ENCODE results near the gene FCGR1A. TPM values are rescaled to one million over a fixed set of nuclear protein-coding genes. Genes with fewer than 3 reads are reported as not detected.
"Not testable (repeated sequence)": the region's sequence is repeated elsewhere in the genome, so short reads cannot be mapped to it uniquely, and the experiment has no call there.

Gene FCGR1A
- polyA plus RNA-seq, 1 experiment = not detected

- H3K27me3 ChIP-seq (ENCODE audit: control insufficient read depth, insufficient read depth, low read length); H3K36me3 ChIP-seq (ENCODE audit: control insufficient read depth, insufficient read depth, low read length); DNase-seq (ENCODE audit: low read depth); POLR2A ChIA-PET; H3K4me3 ChIP-seq (ENCODE audit: low read depth, low read length); CTCF ChIA-PET: not testable (repeated sequence)
These were observed 20.2 kb upstream of the FCGR1A start for GRCh38 chr1:149762294-149762693.

- DNase-seq (ENCODE audit: low read depth); CTCF ChIA-PET; POLR2A ChIA-PET; H3K27me3 ChIP-seq (ENCODE audit: control insufficient read depth, insufficient read depth, low read length); H3K36me3 ChIP-seq (ENCODE audit: control insufficient read depth, insufficient read depth, low read length); H3K4me3 ChIP-seq (ENCODE audit: low read depth, low read length): not testable (repeated sequence)
These were observed 18.2 kb upstream of the FCGR1A start for GRCh38 chr1:149764087-149764800.

- POLR2A ChIA-PET; CTCF ChIA-PET; H3K27me3 ChIP-seq (ENCODE audit: control insufficient read depth, insufficient read depth, low read length); DNase-seq (ENCODE audit: low read depth); H3K4me3 ChIP-seq (ENCODE audit: low read depth, low read length); H3K36me3 ChIP-seq (ENCODE audit: control insufficient read depth, insufficient read depth, low read length): not testable (repeated sequence)
These were observed 16.3 kb upstream of the FCGR1A start for GRCh38 chr1:149766241-149766640.

- DNase-seq (ENCODE audit: low read depth); H3K27me3 ChIP-seq (ENCODE audit: control insufficient read depth, insufficient read depth, low read length); H3K4me3 ChIP-seq (ENCODE audit: low read depth, low read length); CTCF ChIA-PET; H3K36me3 ChIP-seq (ENCODE audit: control insufficient read depth, insufficient read depth, low read length); POLR2A ChIA-PET: not testable (repeated sequence)
These were observed 13.3 kb upstream of the FCGR1A start for GRCh38 chr1:149769216-149769615.

GRCh38 chr1:149770661-149771060, 11.8 kb upstream of the FCGR1A start:
- H3K27me3 ChIP-seq (ENCODE audit: control insufficient read depth, insufficient read depth, low read length); CTCF ChIA-PET; DNase-seq (ENCODE audit: low read depth); POLR2A ChIA-PET; H3K36me3 ChIP-seq (ENCODE audit: control insufficient read depth, insufficient read depth, low read length); H3K4me3 ChIP-seq (ENCODE audit: low read depth, low read length): not testable (repeated sequence)

GRCh38 chr1:149771653-149772425, 10.7 kb upstream of the FCGR1A start:
- CTCF ChIA-PET; POLR2A ChIA-PET; H3K27me3 ChIP-seq (ENCODE audit: control insufficient read depth, insufficient read depth, low read length); H3K36me3 ChIP-seq (ENCODE audit: control insufficient read depth, insufficient read depth, low read length); H3K4me3 ChIP-seq (ENCODE audit: low read depth, low read length); DNase-seq (ENCODE audit: low read depth): not testable (repeated sequence)

- H3K4me3 ChIP-seq (ENCODE audit: low read depth, low read length); DNase-seq (ENCODE audit: low read depth); H3K36me3 ChIP-seq (ENCODE audit: control insufficient read depth, insufficient read depth, low read length); CTCF ChIA-PET; H3K27me3 ChIP-seq (ENCODE audit: control insufficient read depth, insufficient read depth, low read length); POLR2A ChIA-PET: not testable (repeated sequence)
These were observed 6.9 kb upstream of the FCGR1A start for GRCh38 chr1:149775510-149776147.

- POLR2A ChIA-PET; H3K27me3 ChIP-seq (ENCODE audit: control insufficient read depth, insufficient read depth, low read length); H3K4me3 ChIP-seq (ENCODE audit: low read depth, low read length); DNase-seq (ENCODE audit: low read depth); CTCF ChIA-PET; H3K36me3 ChIP-seq (ENCODE audit: control insufficient read depth, insufficient read depth, low read length): not testable (repeated sequence)
These were observed 5.4 kb upstream of the FCGR1A start for GRCh38 chr1:149777084-149777483.

- POLR2A ChIA-PET; DNase-seq (ENCODE audit: low read depth); H3K36me3 ChIP-seq (ENCODE audit: control insufficient read depth, insufficient read depth, low read length); CTCF ChIA-PET; H3K27me3 ChIP-seq (ENCODE audit: control insufficient read depth, insufficient read depth, low read length); H3K4me3 ChIP-seq (ENCODE audit: low read depth, low read length): not testable (repeated sequence)
These were observed 4.2 kb upstream of the FCGR1A start for GRCh38 chr1:149778313-149778712.

- H3K4me3 ChIP-seq (ENCODE audit: low read depth, low read length); POLR2A ChIA-PET; DNase-seq (ENCODE audit: low read depth); CTCF ChIA-PET; H3K27me3 ChIP-seq (ENCODE audit: control insufficient read depth, insufficient read depth, low read length); H3K36me3 ChIP-seq (ENCODE audit: control insufficient read depth, insufficient read depth, low read length): not testable (repeated sequence)
These were observed 995 bp upstream of the FCGR1A start for GRCh38 chr1:149781413-149781984.

GRCh38 chr1:149783289-149783688, 795 bp downstream of the FCGR1A start:
- H3K36me3 ChIP-seq (ENCODE audit: control insufficient read depth, insufficient read depth, low read length); DNase-seq (ENCODE audit: low read depth); H3K27me3 ChIP-seq (ENCODE audit: control insufficient read depth, insufficient read depth, low read length); CTCF ChIA-PET; POLR2A ChIA-PET; H3K4me3 ChIP-seq (ENCODE audit: low read depth, low read length): not testable (repeated sequence)

GRCh38 chr1:149783868-149784267, 1.4 kb downstream of the FCGR1A start:
- CTCF ChIA-PET; H3K4me3 ChIP-seq (ENCODE audit: low read depth, low read length); DNase-seq (ENCODE audit: low read depth); H3K27me3 ChIP-seq (ENCODE audit: control insufficient read depth, insufficient read depth, low read length); H3K36me3 ChIP-seq (ENCODE audit: control insufficient read depth, insufficient read depth, low read length); POLR2A ChIA-PET: not testable (repeated sequence)

Measured in BJ (cell line).